HG03064 (cell line): Measurements from ENCODE around the gene DPM2.
A peak's percentile ranks its signal among the peaks of the same experiment; 100 is the strongest.

Experiments used
- ATAC-seq: cut with Tn5 transposase; IDR thresholded peaks from one replicate; pipeline ENCODE4 v1.9.1; 2021; ENCODE audit warnings: low read depth; ENCODE audit not compliant: unreplicated experiment

The DPM2 gene

GRCh38 chr9:127921557-127922120 is 16.0 kb downstream of the DPM2 start:
- no peak for ATAC-seq

GRCh38 chr9:127920794-127921193 is 16.9 kb downstream of the DPM2 start:
- ATAC-seq = no peak

- no peak for ATAC-seq
Measured at GRCh38 chr9:127919253-127919815, 18.3 kb downstream of the DPM2 start.

- no peak for ATAC-seq
Measured at GRCh38 chr9:127918183-127919107, 19.2 kb downstream of the DPM2 start.

- no peak for ATAC-seq
Measured at GRCh38 chr9:127917603-127918002, 20.1 kb downstream of the DPM2 start.

- ATAC-seq = peak; percentile 68
Measured at GRCh38 chr9:127916720-127917581, 20.7 kb downstream of the DPM2 start, which contains the start of gene ST6GALNAC4. ST6GALNAC4 (minus strand) TSS chr9:127917041; CDS start chr9:127916419, 622 bp downstream.

- no peak for ATAC-seq
Measured at GRCh38 chr9:127915801-127916719, 21.6 kb downstream of the DPM2 start.

GRCh38 chr9:127915325-127915752 is 22.3 kb downstream of the DPM2 start:
- no peak for ATAC-seq

GRCh38 chr9:127913682-127914081 is 24.0 kb downstream of the DPM2 start:
- ATAC-seq = no peak

GRCh38 chr9:127912882-127913281 is 24.8 kb downstream of the DPM2 start:
- no peak for ATAC-seq

GRCh38 chr9:127912296-127912695 is 25.4 kb downstream of the DPM2 start:
- ATAC-seq = no peak

GRCh38 chr9:127910613-127911205 is 26.9 kb downstream of the DPM2 start:
- no peak for ATAC-seq

GRCh38 chr9:127909839-127910273 is 27.8 kb downstream of the DPM2 start:
- ATAC-seq = no peak

GRCh38 chr9:127908660-127908926 is 29.1 kb downstream of the DPM2 start:
- ATAC-seq = no peak

GRCh38 chr9:127907867-127908659 is 29.6 kb downstream of the DPM2 start:
- no peak for ATAC-seq

- no peak for ATAC-seq
Measured at GRCh38 chr9:127905788-127906191, 31.9 kb downstream of the DPM2 start.

GRCh38 chr9:127905004-127905728 is 32.5 kb downstream of the DPM2 start:
- no peak for ATAC-seq

- ATAC-seq = no peak
Measured at GRCh38 chr9:127904561-127905003, 33.1 kb downstream of the DPM2 start.
